Stimulated activated CD4-positive, alpha-beta T cell treated with anti-CD3 and anti-CD28 coated beads, Interleukin-15, amount 100 ng/mL, for 1 hour (primary cell): ENCODE results near the gene ERGIC1.
A peak's percentile ranks its signal among the peaks of the same experiment; 100 is the strongest.

Experiments
- DNase-seq, 2 donors: peaks; one replicate each; pipeline ENCODE4 v3.0.0-alpha.2; 2020; ENCODE audit warnings: low read depth in 1 of 2, low spot score in 1 of 2

Gene ERGIC1

DNA sequence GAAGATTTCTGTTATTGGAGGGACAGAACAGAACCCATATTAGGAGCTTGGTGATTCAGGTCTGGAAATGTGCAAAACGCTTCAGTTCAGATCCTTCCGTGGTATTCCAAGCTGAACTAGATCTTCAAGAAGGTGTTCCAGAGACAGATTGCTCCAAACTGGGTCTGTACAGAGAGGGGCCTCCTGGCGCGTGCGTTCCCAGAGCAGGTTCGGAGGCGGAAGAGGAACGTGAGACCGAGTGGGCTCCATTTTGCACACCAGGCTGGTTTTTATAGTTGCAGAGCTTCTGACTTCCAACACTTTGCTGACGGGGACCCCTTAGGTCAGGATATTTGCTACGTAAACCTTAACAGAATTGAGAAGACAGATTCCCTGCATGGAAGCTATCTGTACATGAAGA lies 108.5 kb downstream of the ERGIC1 start:
- no peak for DNase-seq

DNA sequence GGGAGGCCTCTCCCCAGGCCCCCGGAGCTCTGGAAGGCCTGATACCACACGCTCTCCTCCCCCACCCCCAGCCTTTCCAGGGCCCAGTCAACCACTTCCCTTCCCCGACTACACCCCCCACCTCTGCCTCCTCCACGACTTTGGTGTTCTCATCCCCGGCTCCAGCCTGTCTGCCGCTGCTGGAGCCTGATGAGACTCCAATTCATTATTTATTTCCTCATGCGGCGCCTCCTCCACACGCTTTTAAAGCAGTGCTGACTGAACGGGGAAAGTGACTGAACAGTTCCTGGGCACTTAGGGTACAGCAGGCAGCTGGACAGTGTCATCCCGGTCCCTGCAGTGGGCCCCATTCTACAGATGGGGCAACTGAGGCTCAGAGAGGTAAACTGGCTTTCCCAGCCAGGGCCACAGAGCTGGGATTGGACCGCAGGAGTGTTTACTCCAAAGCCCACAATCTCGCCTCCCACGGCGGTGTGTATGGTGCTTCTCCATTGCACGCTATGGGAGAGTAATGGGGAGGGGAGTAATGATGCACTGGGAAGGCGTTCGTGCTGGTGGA lies 109.3 kb downstream of the ERGIC1 start:
- DNase-seq = no peak

DNA sequence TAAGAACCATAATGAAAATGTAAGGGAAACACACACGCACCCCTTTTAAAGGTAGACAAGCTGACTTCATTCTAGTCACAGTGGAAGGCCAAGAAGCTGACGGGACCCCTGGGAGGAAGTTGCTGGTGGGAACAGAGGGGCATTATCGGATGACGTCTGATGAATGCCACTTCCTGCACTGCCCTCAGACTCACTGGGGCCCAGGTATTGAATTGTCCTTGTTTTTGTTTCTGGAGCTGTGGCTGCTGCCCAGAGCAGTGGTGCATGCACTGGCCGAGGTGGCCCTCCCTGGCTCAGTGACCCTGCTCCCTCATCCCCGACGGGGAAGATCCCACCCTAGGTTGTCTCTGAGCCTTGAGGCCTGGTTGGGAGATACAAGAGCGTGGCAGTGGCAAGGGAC lies 109.9 kb downstream of the ERGIC1 start:
- DNase-seq = no peak

DNA sequence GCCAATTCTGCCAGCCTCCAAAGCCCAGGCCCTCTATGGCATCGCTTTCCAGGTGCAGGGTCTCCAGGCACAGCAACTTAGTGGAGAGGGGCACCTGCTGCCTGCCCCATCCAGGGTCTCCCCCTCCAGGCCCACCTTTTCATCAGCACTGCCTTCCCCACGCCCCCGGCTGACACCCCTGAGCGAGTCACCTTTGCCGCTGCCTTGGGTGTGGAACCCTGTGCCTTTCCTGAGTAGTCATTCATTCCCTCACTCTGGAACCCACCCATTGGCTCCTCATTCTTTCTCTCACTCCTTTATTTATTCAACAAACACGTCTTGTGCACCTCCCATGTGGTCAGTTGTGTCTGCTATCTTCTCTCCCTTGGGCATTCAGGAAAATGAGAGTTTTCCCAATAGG lies 110.7 kb downstream of the ERGIC1 start:
- DNase-seq = no peak

DNA sequence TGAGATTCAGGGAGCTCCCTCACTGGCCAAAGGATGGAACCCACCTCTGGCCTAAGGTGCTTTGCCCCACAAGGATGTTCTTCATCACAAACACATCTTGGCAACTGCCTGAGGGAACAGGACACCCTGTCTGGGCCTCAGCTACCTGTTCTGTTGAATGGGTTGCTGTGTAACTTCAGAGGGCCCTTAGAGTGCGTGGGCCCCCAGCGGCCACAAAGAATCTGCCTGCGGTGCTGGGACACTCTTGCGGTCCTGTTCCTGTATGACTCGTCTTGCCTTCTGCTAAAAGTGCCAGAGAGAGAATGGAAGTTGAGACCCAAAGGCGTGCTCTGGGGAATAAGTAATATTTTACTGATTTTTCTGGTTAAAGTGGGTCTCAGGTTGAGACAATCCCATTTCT lies 111.1 kb downstream of the ERGIC1 start:
- DNase-seq = no peak

DNA sequence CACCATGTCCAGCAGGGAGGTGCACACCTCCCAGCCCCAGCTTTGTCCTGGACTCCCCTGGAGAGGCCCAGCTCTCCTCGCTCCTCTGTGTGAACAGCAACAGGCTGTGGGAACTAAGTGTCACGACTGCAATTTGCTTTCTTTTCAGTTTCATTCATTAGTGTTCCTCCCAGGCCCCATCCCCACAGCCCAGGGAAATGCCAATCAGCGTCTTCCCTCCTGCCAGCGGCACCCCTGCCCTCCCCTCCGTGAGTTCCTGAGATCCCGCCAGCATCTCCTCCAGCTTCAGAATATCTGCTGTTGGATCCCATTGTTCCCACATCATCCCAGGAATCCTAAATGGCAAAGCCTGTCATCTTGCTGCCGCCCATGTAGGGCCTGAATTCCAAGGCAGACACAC lies 112.1 kb downstream of the ERGIC1 start:
- no peak for DNase-seq

DNA sequence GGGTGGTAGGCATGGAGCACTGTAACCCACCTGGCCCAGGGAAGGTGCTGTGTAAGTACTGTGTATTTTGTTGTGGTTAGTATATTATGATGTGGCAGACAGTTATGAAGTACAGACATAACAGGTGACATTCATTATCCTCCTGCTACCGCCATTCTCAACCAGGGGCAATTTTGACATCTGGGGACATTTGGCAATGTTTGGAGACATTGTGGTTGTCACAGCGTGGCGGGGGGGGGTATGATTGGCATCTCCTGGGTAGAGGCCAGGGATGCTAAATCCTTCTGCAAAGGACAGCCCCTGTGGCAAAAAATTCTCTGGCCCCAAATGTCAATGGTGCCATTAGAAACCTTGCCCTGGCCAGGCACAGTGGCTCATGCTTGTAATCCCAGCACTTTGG lies 115.4 kb downstream of the ERGIC1 start:
- no peak for DNase-seq

DNA sequence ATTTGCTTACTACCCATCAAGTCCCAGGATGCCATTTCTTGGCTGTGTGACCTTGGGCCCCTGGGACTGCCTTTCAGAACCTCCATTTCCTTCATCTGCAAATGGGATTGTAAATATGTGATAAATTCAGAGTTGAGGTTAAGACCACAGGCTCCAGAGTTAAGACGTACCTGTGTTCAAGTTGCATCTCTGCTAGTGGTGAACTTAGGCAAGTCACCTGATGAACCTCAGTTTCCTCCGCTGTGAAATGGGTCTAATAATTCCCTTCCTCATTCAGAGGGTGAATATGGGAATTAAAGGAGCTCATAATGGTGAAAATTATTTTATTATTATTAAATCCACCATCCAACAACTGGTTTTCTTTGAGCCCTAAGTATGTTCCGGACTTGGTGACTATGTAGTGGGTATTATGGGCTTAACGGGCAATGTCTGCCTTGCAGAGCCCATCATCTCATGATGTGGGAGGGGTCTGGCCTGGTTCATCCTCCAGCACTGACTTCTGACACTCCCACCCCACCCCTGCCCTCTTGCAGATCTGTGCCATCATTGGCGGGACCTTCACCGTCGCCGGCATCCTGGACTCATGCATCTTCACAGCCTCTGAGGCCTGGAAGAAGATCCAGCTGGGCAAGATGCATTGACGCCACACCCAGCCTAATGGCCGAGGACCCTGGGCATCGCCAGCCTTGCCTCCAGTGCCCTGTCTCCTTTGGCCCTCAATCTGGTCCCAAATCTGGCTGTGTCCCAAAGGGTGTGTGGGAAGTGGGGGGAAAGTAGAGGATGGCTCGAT lies 116.3 kb downstream of the ERGIC1 start:
- no peak for DNase-seq

DNA sequence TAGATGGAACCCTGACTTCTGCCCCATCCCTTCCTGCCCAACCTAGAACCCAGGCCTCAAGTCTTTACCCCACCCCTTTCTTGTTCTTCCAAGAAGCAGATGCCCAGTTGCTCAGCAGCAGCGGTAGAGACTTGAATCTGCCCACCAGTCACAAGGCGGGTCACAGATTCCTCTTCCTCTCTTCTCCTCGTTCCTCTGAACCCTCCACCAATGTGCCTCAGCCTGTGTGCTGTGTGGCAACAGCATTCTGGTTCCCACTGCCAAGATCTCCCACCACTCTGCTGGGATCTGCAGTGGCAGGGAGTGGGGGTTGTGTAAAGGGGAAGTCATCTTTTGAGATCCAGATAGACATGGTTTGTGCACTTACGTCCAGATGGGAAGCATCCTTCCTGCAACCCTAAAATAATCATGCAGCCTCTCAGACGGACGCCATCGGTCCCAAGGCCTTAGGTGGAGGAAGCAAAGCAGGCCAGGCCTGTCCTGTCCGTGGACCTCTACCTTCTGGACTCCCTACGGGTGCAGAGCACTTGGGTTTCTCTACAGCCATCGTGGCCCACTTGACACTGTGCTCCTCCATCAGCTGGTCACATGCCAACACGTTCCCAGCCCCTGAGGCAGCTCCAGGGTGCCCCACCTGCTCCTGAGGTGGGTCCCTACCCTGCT lies 117.5 kb downstream of the ERGIC1 start:
- DNase-seq = no peak

DNA sequence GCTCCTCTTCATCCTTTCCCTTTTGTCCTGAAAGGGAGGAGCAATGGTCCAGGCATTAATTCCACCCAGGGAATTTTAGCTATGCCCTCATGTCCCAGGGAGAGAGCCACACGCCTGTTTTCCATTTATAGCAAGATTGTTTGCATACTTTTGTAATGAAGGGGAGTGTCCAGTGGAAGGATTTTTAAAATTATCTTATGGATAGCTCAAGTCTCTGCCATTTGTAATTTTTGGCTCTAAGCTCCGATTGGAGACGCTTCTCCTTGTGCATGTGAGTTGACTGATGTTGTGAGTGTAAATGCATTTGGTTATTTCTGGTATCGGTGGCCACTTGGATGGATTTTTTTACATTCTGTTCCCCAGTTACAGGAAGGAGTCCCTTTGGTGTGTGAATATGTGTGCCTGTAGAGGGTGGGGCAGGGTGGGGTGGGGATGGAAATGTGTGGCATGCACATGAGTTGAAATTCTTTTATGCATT lies 118.0 kb downstream of the ERGIC1 start:
- no peak for DNase-seq

DNA sequence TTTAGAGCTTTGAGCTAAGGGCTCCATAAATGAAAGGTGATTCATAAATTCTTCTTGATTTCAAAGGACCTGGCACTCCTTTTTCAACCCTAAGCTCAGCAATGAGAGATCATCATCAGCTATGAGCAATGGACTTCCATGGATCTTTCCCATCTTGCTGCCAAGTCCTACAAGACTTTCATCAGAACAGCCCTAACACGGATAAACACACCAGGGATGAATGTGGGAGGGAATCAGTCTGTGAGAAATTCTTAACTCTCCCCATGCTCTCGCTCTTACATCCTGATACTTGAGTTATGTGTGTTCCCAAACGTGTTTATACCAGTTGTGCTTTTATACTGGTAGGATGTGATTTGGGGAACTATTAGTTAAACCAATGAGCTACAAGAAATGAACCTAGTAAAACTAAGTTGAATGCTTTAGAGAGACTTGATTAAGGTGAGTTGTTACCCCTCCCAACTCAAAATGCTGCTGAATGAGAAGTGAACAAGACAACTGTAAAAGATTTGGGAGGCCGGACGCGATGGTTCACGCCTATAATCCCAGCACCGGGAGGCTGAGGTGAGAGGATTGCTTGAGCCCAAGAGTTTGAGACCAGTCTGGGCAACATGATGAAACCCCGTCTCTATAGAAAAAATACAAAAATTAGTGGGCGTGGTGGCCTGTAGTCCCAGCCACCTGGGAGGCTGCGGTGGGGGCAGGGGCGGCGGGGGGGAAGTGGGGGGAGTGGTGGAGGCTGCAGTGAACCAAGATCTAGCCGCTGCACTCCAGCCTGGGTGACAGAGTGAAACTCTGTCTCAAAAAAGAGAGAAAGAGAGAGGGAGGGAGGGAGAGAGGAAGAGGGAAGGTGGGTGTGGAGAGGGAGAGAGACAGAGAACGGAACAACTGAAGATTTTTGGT lies 120.0 kb downstream of the ERGIC1 start:
- DNase-seq = no peak

DNA sequence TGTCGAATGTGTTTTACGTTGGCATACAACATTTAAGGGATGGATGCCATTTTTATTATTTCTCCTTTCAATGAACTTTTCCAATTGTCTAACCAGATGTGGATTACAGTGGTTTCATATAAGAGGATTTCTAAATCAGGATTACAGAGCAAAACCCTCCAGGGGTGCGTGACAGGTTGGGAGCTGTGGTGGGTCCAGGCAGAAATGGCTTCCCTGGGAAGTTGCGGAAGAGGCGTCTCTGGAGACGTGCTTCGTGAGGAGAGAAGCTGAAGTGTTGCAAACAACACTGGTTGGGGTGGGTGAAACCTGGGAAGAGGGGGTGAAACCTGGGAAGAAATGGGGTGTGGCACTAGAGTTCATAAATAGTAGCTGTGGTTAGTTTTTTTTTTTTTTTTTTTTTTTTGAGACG lies 120.7 kb downstream of the ERGIC1 start:
- DNase-seq = no peak

DNA sequence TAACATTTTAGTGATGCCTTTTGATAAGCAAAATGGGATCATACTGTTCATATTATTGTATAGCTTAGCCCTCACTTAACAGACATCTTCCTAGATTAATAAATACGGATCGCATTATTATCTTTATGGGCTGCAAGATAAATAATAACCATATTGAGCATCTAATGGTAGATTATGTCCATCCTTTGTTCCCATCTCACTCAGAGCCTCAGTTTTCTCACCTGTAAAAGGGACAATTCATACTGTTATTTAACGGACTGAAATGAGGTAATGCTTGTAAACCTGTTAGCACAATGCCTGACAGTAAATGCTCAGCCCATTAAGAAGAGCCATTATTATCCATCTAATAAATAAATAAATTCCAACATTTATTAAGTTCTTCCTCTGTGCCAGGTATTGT lies 122.2 kb downstream of the ERGIC1 start:
- no peak for DNase-seq

DNA sequence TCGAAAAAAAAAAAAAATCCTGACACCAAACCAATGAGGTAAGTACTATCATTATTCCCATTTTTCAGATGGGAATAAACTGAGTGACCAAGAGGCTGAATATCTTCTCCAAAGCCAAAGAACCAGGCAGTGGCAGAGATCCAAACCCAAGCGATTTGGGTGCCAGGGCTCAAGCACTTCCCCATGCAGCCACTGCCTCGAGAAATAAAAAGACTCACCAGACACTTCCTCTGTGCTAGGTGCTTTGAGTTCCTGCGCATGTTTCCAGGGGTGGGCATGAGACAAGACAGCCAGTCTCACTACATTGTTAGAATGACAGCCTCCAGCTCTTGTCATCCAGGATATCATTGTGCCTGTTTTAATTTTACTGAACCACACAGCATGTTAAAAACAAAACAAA lies 122.9 kb downstream of the ERGIC1 start:
- DNase-seq = no peak

DNA sequence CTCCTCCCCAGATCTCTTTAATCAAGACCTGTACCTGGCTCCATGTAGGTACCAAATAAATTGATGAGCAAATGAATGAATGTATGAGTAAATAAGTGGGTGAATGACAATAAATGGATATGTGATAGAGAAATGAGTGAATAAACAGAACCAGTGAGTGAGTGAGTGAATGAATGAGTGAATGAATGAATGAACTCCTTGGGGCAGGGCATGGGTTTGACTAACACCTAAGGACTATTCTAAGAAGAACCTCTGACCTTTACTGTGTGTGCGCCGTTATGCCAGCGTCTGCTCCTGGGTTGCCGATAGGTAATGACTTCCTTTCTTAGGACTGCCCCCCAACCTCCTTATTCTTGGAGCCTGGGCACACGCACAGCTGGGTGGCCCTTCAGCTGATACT lies 123.4 kb downstream of the ERGIC1 start:
- no peak for DNase-seq

DNA sequence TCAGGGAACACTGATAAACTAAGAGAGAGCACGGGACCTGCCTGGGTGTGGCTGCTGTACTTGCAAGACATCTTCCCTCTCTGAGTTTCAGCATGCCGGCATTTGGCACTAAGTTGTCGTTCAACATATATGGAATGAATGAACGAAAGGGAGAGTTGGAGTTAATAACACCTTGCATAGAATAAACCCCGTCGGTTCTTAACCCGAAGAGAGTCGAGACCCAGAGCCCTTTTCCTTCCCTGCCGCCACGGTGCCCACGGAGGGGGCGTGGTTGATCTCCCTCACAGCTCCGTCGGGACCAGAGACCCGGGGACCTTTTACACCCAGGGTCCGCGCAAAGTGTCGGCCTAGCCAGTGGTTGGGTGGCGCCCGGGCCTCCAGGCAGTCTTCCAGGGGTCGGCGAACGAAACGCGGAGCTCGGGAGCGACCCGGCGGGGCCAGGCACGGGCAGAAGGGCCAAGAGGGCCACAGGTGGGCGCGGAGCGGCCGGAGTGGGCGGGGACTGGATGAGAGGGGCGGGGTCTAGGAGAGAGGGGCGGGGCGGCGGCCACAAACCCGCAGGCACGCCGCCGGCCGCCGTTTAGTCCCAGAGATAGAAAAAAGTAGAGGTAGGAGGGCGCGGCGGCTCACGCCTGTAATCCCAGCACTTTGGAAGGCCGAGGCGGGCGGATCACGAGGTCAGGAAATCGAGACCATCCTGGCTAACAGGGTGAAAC lies 124.4 kb downstream of the ERGIC1 start:
- DNase-seq = peak; percentile 41 to 49

DNA sequence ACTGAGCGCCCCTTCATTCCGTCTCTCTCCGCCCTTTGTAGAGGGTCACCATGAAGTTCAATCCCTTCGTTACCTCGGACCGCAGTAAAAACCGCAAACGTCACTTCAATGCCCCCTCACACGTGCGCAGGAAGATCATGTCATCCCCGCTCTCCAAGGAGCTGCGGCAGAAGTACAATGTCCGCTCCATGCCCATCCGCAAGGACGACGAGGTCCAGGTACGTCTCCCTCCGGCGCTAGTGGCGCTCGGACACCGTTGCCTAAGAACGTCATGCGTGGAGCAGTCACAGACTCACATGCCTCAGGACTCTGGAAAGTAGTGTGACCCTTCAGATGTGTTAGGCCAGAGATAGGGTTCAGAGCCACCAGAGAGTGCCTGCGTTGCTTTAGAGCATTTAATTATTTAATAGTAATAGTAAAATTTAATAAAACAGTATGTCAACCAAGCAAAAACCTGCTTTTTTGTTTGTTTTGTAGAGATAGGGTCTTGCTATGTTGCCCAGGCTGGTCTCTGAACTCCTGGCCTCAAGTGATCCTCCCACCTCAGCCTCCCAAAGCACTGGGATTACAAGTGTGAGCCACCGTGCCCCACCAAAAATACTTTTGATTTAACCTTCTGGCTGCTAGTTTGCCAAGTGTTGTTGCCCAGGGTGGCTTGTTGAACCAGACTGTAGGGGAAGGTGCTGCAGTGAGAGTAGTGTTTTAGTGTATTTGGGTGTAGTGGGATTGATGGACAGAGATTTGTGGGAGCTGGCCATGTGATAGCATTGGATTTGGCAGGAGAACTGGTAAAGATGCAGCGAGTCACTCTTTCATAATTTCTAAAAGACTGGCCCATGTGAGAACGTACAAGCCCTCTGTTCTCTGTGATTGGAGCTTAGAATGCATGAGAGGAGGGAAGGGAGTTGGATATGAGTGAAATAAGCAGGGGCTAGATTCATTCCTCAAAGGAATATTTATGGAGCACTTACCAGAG lies 126.1 kb downstream of the ERGIC1 start:
- DNase-seq = no peak

DNA sequence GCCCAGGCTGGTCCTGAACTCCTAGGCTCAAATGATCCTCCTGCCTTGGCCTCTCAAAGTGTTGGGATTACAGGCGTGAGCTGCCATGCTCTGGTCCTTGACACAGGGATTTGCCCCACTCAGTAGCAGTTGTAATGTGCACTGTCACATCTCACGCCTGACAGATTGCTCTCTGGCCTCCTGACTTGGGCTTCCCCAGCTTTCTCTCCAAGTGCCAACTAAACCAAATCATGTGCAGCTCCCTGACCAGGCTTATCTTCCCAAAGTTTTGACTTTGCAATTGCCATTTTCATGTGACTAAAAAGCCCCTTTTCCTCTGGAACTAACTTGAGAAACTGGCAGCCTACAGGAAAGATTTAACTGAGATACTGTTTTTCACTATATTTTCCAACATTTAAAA lies 135.9 kb downstream of the ERGIC1 start:
- no peak for DNase-seq

DNA sequence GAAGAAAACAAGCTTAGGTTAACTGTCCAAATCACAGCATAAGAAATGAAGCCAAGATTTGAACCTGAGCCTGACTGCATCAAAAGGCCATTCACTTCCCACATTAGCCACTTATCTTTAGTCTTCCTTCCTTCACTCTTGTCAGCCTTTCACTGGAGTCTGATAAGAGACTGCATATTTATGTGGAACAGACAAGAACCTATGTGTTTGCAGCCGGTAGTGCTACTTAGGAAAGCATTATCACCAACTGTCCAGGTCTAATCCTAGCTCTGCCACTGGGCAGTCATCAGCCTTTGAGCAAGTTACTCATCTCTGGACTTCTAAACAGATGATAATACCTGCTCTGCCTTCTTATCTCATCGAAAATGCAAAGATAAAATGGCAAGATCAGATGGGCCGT lies 137.4 kb downstream of the ERGIC1 start:
- DNase-seq = no peak

DNA sequence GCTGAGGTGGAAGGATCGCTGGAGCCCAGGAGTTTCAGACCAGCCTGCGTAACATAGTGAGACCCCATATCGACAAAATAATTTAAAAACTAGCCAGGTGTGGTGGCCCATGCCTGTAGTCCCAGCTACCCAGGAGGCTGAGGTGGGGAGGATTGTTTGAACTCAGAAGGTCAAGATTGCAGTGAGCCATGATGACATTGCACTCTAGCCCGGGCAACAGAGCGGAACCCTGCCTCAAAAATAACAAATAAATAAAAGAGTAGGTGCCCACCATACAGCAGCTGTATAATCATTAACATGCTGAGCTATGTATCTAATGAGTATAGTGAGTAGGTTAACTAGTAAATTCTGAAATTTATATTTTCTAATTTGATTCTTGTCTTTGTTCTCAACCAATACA lies 138.5 kb downstream of the ERGIC1 start:
- no peak for DNase-seq
